T-helper 2 cell treated with Interferon-gamma antibody and Interleukin-4, amounts not matched to agents 100 ng/mL and 5 ng/mL, for 36 hours (primary cell): ENCODE results near the gene GADD45GIP1. TPM values are rescaled to one million over a fixed set of nuclear protein-coding genes. Genes with fewer than 3 reads are reported as not detected.

Experiments used
- intact Hi-C: fragments of 100-400 bp; cut with micrococcal nuclease; formaldehyde crosslinking; loops from one replicate; pipeline ENCODE4 v1.15.1; 2023
- total RNA-seq: library from RNA; stranded (reverse); gene quantifications from 2 replicates; pipeline ENCODE4 v1.2.3, GENCODE V29; 2022

GADD45GIP1 gene
- total RNA-seq, 1 donor from 2014 or later, result 19.6 TPM

DNA sequence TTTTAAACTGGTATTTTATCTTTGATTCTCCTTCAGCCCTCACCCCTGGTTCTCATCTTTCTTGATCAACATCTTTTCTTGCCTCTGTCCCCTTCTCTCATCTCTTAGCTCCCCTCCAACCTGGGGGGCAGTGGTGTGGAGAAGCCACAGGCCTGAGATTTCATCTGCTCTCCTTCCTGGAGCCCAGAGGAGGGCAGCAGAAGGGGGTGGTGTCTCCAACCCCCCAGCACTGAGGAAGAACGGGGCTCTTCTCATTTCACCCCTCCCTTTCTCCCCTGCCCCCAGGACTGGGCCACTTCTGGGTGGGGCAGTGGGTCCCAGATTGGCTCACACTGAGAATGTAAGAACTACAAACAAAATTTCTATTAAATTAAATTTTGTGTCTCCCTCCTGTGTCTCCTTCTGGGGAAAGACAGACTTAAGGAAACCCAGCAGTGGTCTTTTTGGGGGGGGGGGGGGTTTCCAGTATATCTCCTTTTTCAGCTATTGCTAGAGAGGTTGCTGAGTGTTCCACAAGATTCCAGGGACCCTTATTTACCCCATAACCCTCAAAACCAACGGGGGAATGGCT lies 12.8 kb downstream of the GADD45GIP1 start:
- intact Hi-C loops, result loop anchor here (10.0 kb wide), 1 partner anchor 1141 kb away; the partner anchor contains the start of gene C19orf67

DNA sequence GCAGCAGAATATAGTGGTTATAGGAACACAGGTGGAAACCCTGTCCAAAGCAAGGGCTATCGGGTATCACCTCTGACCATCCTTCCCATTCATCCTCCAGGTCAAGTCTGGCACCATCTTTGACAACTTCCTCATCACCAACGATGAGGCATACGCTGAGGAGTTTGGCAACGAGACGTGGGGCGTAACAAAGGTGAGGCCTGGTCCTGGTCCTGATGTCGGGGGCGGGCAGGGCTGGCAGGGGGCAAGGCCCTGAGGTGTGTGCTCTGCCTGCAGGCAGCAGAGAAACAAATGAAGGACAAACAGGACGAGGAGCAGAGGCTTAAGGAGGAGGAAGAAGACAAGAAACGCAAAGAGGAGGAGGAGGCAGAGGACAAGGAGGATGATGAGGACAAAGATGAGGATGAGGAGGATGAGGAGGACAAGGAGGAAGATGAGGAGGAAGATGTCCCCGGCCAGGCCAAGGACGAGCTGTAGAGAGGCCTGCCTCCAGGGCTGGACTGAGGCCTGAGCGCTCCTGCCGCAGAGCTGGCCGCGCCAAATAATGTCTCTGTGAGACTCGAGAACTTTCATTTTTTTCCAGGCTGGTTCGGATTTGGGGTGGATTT lies 13.5 kb downstream of the GADD45GIP1 start:
- intact Hi-C loops, result loop anchor here (10.0 kb wide), 1 partner anchor 1141 kb away; the partner anchor contains the start of gene C19orf67

DNA sequence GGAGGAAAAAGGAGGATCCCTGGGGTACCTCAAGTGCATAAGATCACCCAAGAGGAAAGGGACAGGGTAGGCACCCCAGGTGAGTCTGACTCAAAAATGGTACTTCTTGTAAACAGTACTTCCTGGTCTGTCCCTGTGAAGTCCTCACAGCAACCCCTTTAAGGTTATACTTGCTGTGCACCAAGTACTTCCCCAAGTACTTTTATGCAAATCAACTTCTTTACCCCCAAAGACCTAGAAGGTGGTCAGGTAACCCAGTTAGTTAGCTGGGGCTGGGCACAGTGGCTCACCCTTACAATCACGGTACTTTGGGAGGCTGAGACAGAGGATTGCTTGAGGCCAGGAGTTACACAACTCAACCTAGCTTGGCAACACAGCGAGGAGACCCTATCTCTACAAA lies 16.1 kb downstream of the GADD45GIP1 start:
- intact Hi-C loops, result loop anchor here (10.0 kb wide), 1 partner anchor 1144 kb away; the partner anchor contains the start of gene C19orf67

DNA sequence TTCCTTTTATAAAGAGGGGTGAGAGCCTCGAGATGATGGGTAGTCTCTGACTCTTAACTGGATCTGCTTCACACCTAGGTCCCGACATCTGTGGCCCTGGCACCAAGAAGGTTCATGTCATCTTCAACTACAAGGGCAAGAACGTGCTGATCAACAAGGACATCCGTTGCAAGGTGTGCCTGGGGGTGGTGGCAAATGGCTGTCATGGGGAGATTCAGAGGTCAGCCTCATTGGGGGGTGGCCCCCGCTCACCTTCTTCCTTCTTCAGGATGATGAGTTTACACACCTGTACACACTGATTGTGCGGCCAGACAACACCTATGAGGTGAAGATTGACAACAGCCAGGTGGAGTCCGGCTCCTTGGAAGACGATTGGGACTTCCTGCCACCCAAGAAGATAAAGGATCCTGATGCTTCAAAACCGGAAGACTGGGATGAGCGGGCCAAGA lies 17.0 kb downstream of the GADD45GIP1 start:
- intact Hi-C loops, result loop anchor here (5.0 to 10.0 kb wide), 3 partner anchors 175 to 1145 kb away; partner anchors contain the start of genes C19orf67, IER2 and STX10

DNA sequence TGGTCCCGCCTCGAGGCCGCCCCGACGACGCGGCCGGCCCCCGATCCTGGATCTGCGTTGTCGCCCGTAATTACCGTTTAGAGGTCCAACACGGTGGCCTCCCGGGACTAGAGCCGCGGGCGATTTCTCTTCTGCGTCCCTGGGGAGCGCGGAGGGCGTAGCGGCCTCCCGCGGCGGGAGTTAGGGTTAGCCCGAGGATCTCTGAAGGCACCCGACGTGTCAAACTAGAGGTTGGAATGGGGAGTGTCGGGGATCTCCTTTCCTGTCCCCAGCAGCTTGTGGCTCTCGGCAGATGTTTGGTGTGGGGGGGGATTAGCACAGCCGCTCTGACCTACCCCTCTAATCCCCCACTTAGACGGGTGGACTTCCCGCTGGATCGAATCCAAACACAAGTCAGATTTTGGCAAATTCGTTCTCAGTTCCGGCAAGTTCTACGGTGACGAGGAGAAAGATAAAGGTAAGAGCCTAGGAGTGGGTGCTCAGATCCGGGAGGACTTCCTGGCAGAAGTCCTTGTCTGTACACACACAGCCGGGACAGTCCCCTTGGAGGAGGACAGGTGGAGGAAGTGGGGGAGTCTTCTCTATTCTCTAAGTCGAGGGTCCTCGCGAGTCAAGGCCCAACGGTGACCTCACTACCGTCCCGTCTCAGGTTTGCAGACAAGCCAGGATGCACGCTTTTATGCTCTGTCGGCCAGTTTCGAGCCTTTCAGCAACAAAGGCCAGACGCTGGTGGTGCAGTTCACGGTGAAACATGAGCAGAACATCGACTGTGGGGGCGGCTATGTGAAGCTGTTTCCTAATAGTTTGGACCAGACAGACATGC lies 18.0 kb downstream of the GADD45GIP1 start:
- intact Hi-C loops, result loop anchor here (1.0 to 10.0 kb wide), 3 partner anchors 48 to 213 kb away; partner anchors contain the start of genes GCDH, IER2 and STX10

DNA sequence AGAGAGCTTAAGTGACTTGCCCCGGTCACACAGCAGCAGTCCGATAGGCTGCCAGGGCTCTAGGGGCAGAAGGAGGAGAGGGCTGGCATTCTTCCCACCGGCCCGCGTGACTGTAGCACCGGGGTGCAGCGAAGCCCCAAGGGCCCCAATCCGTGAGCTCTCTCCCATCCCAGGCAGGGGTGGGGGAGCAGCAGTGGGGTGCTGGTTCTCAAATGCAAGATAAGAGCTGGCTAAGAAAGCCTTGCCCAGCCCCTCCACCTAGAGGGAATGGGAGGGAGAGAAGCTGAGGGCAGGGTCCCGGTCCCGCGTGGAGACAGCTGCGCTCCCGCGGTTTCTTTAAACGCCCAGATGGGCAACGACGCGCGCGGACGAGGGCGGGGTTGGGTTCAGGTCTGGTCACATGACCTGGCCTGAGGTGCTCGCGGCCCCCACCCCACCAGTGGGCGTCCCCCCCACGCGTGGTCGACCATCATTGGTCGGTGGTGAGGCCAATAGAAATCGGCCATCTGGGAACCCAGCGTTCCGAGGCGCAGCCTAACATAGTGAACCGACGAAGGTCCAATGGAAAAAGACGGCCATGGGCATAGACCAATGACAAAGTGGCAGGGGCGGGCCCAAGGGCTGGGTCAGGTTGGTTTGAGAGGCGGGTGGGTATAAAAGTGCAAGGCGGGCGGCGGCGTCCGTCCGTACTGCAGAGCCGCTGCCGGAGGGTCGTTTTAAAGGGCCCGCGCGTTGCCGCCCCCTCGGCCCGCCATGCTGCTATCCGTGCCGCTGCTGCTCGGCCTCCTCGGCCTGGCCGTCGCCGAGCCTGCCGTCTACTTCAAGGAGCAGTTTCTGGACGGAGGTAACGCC lies 18.9 kb downstream of the GADD45GIP1 start, which contains the start of gene CALR:
Gene CALR, plus strand, starts transcription at position 683 of the 852 bp plus-strand sequence. Its CDS starts 71 bp downstream, at position 754.
- intact Hi-C loops, result loop anchor here (1.0 to 10.0 kb wide), 3 partner anchors 47 to 214 kb away; partner anchors contain the start of genes GCDH, IER2 and STX10

DNA sequence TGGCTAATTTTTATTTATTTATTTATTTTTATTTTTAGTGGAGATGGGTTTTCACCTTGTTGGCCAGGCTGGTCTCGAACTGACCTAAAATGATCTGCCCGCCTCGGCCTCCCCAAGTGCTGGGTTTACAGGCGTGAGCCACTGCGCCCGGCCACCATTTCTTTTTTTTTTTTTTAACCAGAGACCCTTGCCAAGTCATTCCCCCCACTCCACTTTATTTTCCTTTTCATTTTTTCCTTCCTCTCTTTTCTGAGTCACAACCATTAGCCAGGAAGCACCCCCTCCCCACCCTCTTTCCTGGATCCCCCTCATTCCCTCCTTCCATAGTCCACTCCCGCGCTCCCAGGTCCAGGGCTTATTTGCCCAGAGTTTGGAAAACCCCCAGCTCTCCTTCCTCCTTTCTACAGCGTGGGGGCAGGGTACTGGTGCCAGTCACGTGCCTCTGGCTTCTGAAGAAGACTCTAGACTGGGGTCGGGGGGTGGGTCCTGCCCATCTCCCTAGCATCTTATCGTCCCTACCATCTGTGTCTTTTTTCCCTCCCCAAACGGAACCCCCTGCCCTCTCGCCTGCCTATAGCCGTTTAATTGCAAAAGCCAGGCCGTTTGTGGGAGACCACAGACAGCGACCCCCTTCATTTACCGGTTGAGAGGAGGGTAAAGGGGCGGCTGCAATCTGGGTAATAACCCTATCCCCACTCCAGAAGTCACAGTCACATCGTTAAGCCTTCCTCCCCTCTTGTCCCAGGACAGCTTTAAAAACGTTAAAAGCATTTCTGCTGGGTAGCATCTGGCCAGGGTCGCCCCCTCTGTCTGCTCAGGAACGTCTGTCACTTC lies 19.7 kb downstream of the GADD45GIP1 start:
- intact Hi-C loops, result loop anchor here (5.0 to 10.0 kb wide), 2 partner anchors 173 to 215 kb away; partner anchors contain the start of genes IER2 and STX10

DNA sequence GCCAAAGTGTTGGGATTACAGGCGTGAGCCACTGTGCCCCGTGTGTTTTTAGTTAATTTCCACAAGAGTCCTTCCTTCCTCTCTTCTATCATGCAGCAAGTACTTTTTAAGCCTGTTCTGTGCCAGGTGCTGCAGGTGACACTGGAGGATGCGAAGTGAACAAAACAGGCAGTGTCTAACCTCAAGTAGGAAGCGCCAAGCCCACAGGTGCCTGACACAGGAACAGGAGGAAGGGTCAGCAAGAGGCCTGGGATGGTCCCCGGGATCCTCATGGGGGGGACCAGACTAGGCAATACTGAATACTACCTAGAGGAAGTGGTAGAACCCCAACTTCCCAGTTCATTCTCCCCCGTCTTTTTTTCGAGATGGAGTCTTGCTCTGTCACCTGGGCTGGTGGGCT lies 20.4 kb downstream of the GADD45GIP1 start:
- intact Hi-C loops, result loop anchor here (5.0 to 10.0 kb wide), 2 partner anchors 172 to 216 kb away; partner anchors contain the start of genes IER2 and STX10

DNA sequence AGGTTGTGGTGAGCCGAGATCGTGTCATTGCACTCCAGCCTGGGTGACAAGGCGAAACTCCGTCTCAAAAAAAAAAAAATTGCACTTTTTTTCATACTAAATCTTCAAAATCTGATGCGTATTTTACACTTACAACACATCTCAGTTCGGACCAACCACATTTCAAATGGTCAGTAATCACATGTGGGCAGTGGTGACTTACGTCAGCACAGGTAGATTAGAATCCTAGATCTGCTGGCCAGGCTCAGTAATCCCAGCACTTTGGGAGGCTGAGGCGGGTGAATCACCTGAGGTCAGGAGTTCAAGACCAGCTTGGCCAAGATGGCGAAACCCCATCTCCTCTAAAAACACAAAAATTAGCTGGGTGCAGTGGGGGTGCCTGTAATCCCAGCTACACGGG lies 22.0 kb downstream of the GADD45GIP1 start:
- intact Hi-C loops, result loop anchor here (5.0 to 10.0 kb wide), 2 partner anchors 170 to 217 kb away; partner anchors contain the start of genes IER2 and STX10

DNA sequence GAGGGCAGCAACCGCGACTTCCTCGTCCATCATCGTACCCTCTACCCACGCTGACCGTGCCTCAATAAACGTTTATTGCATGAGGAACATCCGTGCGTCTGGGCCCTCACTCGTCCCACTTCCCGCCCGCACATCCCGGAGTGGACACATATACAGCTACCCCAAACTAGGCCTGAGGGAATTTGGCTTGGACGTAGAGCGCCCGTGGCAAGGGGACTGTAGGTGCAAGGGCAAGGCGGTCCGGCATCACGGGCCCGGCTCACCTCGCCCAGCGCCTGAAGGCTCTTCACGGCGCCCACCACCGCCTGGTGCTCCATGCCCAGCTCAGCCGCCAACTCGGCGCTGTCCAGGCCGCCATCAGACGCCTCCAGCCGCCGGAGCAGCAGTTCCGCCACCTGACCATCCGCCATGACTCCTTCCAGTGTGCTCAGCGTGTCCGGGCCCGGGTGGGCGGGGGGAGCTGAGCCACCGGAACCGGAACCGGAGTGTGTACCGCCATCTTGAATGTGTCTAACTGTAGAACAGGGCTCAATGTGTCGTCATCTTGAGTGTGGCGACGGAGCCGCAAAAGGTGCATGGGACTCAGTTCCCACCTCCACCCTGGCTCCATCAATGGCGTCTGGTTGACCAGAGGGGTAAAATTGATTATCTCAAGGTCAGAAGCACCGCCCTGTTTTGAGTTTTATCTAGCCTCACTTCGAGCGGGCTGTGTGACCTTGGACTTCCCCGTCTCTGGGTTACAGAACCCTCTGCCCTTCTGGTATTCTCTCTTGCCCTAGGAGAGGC lies 23.5 kb downstream of the GADD45GIP1 start, which contains the start of gene FARSA:
Gene FARSA, minus strand, starts transcription at position 425 of the 786 bp plus-strand sequence. Its CDS starts 15 bp downstream, at position 410.
- intact Hi-C loops, result loop anchor here (2.0 to 10.0 kb wide), 2 partner anchors 15 to 169 kb away; partner anchors contain the start of gene SYCE2

DNA sequence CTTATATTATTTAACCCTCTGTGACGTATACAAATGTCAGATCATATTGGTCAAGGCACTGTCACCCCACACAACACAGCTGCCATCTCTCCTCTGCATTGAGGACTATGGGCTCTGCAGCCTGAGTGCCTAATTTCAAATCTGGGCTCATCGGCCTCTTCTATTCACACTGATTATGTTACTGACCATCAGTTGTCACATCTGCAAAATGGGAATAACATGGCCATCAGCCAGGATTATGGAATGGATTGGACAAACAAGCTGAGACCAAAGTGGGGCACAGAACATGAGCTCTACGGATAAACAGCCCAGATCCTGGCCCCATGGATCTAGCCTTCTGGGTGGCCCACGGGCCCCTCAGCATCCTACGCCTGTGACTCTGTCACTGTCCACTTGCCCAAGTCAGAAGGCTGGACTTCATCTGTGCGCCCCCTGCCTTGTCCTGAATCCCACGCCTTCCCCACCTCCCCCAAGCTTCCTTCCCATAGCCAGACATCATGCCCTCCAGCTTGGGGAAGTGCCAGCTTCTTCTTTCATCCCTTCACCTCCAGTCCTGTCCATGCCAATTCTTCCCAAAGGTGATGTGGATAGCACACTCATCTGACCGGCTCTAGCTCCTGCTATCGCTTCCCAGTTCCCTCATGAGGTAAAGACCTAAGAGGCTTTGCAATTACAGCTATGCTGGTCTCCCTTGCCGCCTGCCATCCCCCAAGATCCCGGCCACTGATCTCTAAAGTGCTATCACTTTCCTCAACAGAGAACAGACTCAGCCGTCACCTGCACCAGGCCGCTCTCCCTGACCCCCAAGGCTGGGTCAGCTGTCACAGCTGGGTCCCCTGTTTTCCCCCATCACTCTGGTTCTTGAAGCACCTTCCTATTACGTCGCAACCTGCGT lies 24.4 kb downstream of the GADD45GIP1 start:
- intact Hi-C loops, result loop anchor here (2.0 to 10.0 kb wide), 2 partner anchors 14 to 168 kb away; partner anchors contain the start of gene SYCE2

DNA sequence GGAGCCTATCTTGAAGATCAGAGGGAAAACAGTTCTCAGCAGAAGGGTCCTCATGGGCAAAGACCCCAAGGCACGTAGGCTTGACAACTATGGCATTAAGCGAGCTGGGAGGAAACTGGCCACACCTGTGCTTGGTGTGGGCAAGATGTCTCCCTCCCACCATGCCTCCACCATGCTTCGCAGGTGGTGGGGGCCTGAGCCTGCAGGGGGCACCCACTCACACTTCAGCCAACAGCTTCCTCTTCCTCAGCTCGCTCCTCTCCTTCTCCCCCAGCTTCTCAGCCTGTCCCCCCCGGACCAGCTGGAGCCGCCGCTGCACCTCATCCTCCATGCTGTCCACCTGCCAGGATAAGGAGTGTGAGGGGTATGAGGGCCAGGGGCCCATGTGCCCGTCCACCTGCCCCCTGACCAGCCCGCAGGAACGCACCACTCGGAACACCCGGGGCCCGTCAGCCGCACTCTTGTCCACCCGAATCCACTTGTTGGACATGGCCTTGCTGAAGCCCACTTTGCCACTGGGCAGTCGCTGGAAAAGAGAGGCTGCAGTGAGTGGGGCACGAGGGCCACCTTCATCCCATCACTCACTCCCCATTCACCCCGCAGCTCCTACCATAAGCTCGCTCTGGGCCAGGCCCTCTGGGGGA lies 26.9 kb downstream of the GADD45GIP1 start:
- intact Hi-C loops, result loop anchor here (10.0 kb wide), 1 partner anchor 165 kb away; no protein-coding TSS in a partner anchor

DNA sequence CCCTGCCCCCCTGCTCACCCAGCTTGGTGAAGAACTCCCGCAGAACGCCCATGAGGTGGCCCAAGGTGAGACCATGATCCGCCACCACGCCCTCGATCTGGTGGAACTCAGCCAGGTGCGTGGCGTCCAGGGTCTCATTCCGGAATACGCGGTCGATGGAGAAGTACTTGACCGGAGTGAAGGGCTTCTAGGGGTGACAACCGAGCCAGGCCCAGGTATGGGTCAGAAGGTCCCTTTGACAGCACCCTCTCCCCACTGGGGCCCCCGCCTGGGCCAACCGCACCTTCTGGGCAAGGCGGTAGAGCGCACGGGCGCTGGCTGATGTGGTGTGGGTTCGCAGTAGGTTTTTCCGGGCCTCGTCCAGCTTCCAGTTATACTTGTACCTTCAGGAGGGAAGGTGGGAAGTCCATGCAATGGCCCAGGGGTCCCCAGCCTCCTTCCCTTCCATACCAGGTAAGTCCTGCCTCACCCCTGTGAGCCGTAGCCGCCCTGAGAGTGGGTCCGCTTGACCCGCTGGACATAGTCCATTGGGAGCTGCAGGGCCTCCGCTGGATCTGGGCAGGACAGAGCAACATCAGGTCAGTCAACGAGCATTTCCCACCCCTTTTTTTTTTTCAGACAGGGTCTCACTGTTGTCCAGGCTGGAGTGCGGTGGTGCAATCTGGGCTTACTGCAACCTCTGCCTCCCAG lies 32.3 kb downstream of the GADD45GIP1 start:
- intact Hi-C loops, result no loop called here

DNA sequence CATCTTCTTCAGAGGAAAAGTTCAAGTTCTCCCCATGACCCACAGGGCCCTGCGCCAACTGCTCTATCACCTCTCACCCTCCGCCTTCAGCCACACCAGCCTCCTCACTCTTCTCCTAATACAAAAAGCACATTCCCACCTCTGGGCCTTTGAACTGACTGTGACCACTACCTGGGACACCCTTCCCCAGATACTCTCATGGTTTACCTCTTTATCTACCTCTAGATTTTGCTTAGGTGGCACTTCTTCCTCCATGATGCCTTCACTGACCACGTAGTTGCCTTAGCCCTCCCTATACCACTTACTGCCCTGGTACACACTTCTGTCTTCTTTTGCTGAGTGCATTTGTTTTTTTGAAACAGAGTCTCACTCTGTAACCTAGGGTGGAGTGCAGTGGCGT lies 34.1 kb downstream of the GADD45GIP1 start:
- intact Hi-C loops, result no loop called here

DNA sequence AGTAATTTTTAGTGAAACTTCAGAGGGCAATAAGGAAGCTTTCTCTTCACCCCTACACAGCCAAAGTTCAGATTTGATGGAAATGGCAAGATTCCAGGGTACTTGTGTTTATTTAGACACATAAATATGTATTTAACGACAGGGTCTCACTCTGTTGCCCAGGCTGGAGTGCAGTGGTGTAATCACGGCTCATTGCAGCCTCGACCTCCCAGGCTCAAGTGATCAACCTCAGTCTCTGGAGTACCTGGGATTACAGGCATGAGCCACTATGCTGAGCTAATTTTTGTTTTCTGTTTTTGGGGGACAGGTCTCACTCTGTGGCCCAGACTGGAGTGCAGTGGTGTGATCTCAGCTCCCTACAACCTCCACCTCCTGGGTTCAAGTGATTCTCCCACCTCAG lies 36.0 kb downstream of the GADD45GIP1 start:
- intact Hi-C loops, result no loop called here

DNA sequence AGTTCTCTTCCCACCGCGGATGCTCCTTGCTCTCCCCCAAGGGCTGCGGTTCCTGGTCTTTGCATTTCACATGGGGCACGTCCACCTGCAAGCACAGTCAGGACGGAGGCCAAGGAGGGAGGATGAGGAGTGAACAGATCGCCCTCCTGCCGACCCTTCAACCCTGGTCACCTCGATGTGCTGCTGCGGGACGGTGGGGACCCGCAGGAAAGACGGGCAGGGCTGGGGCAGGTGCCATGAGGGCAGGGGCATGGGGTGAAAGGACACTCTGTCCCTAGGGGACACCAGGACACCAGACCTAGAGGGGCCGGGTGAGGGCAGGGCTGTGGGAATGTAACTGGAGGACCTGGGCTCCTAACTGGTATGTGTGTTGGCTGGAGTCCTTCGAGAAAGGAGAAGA lies 38.8 kb downstream of the GADD45GIP1 start:
- intact Hi-C loops, result loop anchor here (2.0 to 5.0 kb wide), 2 partner anchors 15 to 36 kb away; partner anchors contain the start of genes DNASE2 and FARSA
